Endometrial microvascular endothelial cells (primary cell): ENCODE measurements around the gene FUS. TPM values are rescaled to one million over a fixed set of nuclear protein-coding genes. Genes with fewer than 3 reads are reported as not detected.
"Not testable (repeated sequence)": the region's sequence is repeated elsewhere in the genome, so short reads cannot be mapped to it uniquely, and the experiment has no call there.

ENCODE experiments used
- in situ Hi-C: cut with HindIII; loops from 2 replicates; pipeline ENCODE4 v1.10.0; 2017; ENCODE audit warnings: low sequenced_read_pairs, low pct_unique_long_range_greater_than_20kb; ENCODE audit errors: inconsistent ontology term
- total RNA-seq: library from RNA; depleted of rRNA; stranded (reverse); fragments of >200 nt; gene quantifications from one replicate; pipeline ENCODE4 v1.2.3, GENCODE V29; 2015; ENCODE audit errors: inconsistent ontology term

The FUS gene
- total RNA-seq, 1 donor from 2014 or later = 79.0 TPM

GRCh38 chr16:31142109-31143010, 37.6 kb upstream of the FUS start:
- in situ Hi-C loops = no loop called here

GRCh38 chr16:31143011-31143693, 36.8 kb upstream of the FUS start:
- in situ Hi-C loops = no loop called here

- in situ Hi-C loops = no loop called here
Observed at GRCh38 chr16:31143694-31144148, 36.2 kb upstream of the FUS start.

GRCh38 chr16:31144418-31144817, 35.5 kb upstream of the FUS start:
- in situ Hi-C loops = not testable (repeated sequence)

GRCh38 chr16:31145398-31145990, 34.4 kb upstream of the FUS start:
- in situ Hi-C loops = no loop called here

GRCh38 chr16:31147574-31147973, 32.4 kb upstream of the FUS start:
- in situ Hi-C loops = no loop called here

GRCh38 chr16:31148281-31148728, 31.6 kb upstream of the FUS start:
- in situ Hi-C loops = no loop called here

GRCh38 chr16:31148896-31149295, 31.0 kb upstream of the FUS start:
- in situ Hi-C loops = no loop called here

GRCh38 chr16:31149332-31149731, 30.6 kb upstream of the FUS start:
- in situ Hi-C loops = no loop called here

- in situ Hi-C loops = no loop called here
Observed at GRCh38 chr16:31149894-31150890, 29.7 kb upstream of the FUS start, which contains the start of gene PRSS36. TSS of gene PRSS36 (minus strand) at chr16:31150066. CDS start at chr16:31150035, 31 bp downstream.

- in situ Hi-C loops = not testable (repeated sequence)
Observed at GRCh38 chr16:31150976-31151375, 29.0 kb upstream of the FUS start.

- in situ Hi-C loops = no loop called here
Observed at GRCh38 chr16:31157136-31157535, 22.8 kb upstream of the FUS start.

- in situ Hi-C loops = no loop called here
Observed at GRCh38 chr16:31167315-31167714, 12.6 kb upstream of the FUS start.

- in situ Hi-C loops = no loop called here
Observed at GRCh38 chr16:31168848-31169247, 11.1 kb upstream of the FUS start.

GRCh38 chr16:31170048-31170447, 9.9 kb upstream of the FUS start:
- in situ Hi-C loops = not testable (repeated sequence)

GRCh38 chr16:31177136-31177535, 2.8 kb upstream of the FUS start:
- in situ Hi-C loops = no loop called here

- in situ Hi-C loops = no loop called here
Observed at GRCh38 chr16:31179219-31179746, 656 bp upstream of the FUS start.
